Kasumi-1 (cell line): ENCODE results near the gene PDCL2.
"Not testable (repeated sequence)": the region's sequence is repeated elsewhere in the genome, so short reads cannot be mapped to it uniquely, and the experiment has no call there.

Experiments
- DNase-seq, 2 experiments: peaks; one replicate each; lab custom pipeline; 2025; lab: John Stamatoyannopoulos, UW

PDCL2 gene

GRCh38 chr4:55588160-55588559, 3.9 kb downstream of the PDCL2 start:
- no peak for DNase-seq

GRCh38 chr4:55582773-55583172, 9.3 kb downstream of the PDCL2 start:
- DNase-seq: not testable (repeated sequence)

GRCh38 chr4:55578341-55579010, 13.6 kb downstream of the PDCL2 start:
- peak; percentile 50 to 73 for DNase-seq

GRCh38 chr4:55575513-55575912, 16.5 kb downstream of the PDCL2 start:
- DNase-seq: no peak

- DNase-seq: no peak
Observed at GRCh38 chr4:55574252-55574651, 17.8 kb downstream of the PDCL2 start.

- DNase-seq: no peak
Observed at GRCh38 chr4:55571806-55572205, 20.2 kb downstream of the PDCL2 start.

- no peak for DNase-seq
Observed at GRCh38 chr4:55568905-55569504, 23.0 kb downstream of the PDCL2 start.

GRCh38 chr4:55561889-55562288, 30.2 kb downstream of the PDCL2 start:
- DNase-seq: no peak

- no peak for DNase-seq
Observed at GRCh38 chr4:55560096-55560495, 31.9 kb downstream of the PDCL2 start.

GRCh38 chr4:55554453-55555030, 37.5 kb downstream of the PDCL2 start:
- peak; percentile 91 to 97 for DNase-seq

GRCh38 chr4:55553441-55554201, 38.4 kb downstream of the PDCL2 start:
- no peak for DNase-seq

GRCh38 chr4:55551964-55552363, 40.1 kb downstream of the PDCL2 start:
- not testable (repeated sequence) for DNase-seq

GRCh38 chr4:55549888-55550287, 42.2 kb downstream of the PDCL2 start:
- no peak for DNase-seq

- no peak for DNase-seq
Observed at GRCh38 chr4:55547918-55548317, 44.1 kb downstream of the PDCL2 start.

- DNase-seq: no peak
Observed at GRCh38 chr4:55547466-55547770, 44.6 kb downstream of the PDCL2 start.

- DNase-seq: peak; percentile 93 to 97
Observed at GRCh38 chr4:55546756-55547465, 45.1 kb downstream of the PDCL2 start, which contains the start of gene CLOCK. Gene CLOCK, minus strand, starts transcription at chr4:55546909. Its CDS starts 64,124 bp downstream, at chr4:55482785.

GRCh38 chr4:55546506-55546755, 45.6 kb downstream of the PDCL2 start:
- no peak for DNase-seq

GRCh38 chr4:55545641-55546505, 46.2 kb downstream of the PDCL2 start:
- DNase-seq: peak; percentile 93 to 96

GRCh38 chr4:55545151-55545550, 46.9 kb downstream of the PDCL2 start:
- peak; percentile 58 to 71 for DNase-seq

- DNase-seq: peak; percentile 46 to 63
Observed at GRCh38 chr4:55543858-55544257, 48.2 kb downstream of the PDCL2 start.

GRCh38 chr4:55540271-55540670, 51.8 kb downstream of the PDCL2 start:
- no peak for DNase-seq
